ENCODE results near the gene SBNO1. TPM values are rescaled to one million over a fixed set of nuclear protein-coding genes. Genes with fewer than 3 reads are reported as not detected.

Gene SBNO1
- total and polyA plus RNA-seq, 7 donors: 3.0 to 23.4 (median 20.2) TPM

DNA sequence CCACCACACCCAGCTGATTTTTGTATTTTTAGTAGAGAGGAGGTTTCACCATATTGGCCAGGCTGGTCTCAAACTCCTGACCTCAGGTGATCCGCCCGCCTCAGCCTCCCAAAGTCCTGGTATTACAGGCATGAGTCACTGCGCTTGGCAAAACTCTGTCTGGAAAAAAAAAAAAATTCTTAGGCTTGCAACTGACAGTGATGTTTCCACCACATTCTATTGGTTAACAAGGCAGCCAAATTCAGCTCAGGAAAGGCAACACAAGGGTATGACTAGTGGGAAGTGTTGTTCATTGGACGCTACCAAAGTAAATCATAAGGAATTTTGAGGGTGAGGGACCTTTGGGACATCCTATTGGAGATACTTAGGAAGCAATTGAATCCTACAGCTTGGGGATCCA is 2.9 kb upstream of the SBNO1 start:
- peak; percentile 11 for DNase-seq
- Histone ChIP-seq H3K27me3 (no peaks in the 10 kb centered on the region), H3K9me3 (no peaks in the 10 kb centered on the region), H3K4me3 (no peak overlapping the region), H3K27ac (peak overlapping the region; percentile 37 to 96 (median 90)), H3K4me1 (peaks cover 0 to 23% (median 16%) of the 10 kb centered on the region in 4 donors), H3K36me3 (no peaks in the 10 kb centered on the region)
- WGBS, 2 donors: 94 to 96% methylated on average over 4 of the region's 4 CpGs
- intact Hi-C loops (cut with DNase I): loop anchor here (5.0 kb wide), 1 partner anchor 90 kb away; the partner anchor contains the start of gene SNRNP35
- TF ChIP-seq, protein P1, sequence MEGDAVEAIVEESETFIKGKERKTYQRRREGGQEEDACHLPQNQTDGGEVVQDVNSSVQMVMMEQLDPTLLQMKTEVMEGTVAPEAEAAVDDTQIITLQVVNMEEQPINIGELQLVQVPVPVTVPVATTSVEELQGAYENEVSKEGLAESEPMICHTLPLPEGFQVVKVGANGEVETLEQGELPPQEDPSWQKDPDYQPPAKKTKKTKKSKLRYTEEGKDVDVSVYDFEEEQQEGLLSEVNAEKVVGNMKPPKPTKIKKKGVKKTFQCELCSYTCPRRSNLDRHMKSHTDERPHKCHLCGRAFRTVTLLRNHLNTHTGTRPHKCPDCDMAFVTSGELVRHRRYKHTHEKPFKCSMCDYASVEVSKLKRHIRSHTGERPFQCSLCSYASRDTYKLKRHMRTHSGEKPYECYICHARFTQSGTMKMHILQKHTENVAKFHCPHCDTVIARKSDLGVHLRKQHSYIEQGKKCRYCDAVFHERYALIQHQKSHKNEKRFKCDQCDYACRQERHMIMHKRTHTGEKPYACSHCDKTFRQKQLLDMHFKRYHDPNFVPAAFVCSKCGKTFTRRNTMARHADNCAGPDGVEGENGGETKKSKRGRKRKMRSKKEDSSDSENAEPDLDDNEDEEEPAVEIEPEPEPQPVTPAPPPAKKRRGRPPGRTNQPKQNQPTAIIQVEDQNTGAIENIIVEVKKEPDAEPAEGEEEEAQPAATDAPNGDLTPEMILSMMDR (IDR thresholded peaks at IDR 0.05): no peak
- TF ChIP-seq POLR2A (IDR thresholded peaks at IDR 0.05) (no peak), EP300 (IDR thresholded peaks at IDR 0.05) (no peak), POLR2AphosphoS5 (IDR thresholded peaks at IDR 0.05) (no peak)

DNA sequence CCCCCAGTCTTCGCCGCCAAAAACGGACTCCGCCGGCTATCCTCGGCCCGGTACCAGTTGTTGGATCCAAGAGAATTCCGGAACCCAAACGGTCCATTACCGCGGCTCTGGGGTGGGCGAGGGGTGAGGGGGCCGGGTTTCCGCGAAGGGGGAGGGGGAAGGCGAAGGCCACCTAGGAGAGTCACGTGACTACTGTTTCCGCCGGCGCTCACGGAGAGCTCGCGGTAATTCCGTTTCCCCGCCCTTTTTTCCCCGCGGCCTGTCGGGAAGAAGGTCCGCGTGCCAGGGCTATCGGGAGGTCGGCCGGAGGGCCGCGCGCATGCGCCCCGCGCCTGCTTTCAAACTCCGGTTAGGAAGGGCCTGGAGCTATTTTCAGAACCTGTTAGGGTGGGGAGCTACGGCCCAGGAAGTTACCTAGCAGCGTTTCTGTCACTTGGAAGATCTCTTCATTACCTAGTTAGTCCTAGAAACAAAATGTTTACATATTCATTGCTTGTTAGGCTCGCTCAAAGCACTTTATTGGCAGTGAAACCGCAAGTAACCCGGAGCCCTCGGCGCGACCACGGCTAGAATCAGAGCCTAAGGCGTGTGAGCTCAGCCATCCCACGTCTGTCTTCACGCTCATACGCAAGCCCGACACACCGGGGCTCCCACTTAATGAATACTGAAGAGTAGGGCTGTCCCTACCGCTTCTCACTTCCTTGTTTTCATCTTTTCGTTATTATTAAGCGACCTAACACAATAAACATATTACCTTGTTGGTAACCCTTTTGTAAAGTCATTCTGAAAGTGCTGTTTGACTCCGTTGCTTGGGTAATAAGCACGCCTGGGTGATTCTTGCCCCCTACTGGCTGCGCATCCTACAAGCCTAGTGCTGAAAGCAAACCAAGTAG is 624 bp upstream of the SBNO1 start:
- intact Hi-C loops (cut with DNase I): loop anchor here (1.0 to 5.0 kb wide), 4 partner anchors 18 to 94 kb away; partner anchors contain the start of genes CDK2AP1 and SNRNP35
- TF ChIP-seq, protein P1 (IDR thresholded peaks at IDR 0.05): peak; percentile 34 to 87 (median 78)
- TF ChIP-seq EP300 (IDR thresholded peaks at IDR 0.05) (peak in 1 of 4 donors; percentile 79), POLR2A (IDR thresholded peaks at IDR 0.05) (peak; percentile 31 to 61), POLR2AphosphoS5 (IDR thresholded peaks at IDR 0.05) (peak; percentile 63 to 91 (median 82))
- Histone ChIP-seq H3K27me3 (no peaks in the 10 kb centered on the region), H3K4me3 (peak overlapping the region; percentile 82 to 94 (median 86)), H3K9me3 (no peaks in the 10 kb centered on the region), H3K36me3 (no peaks in the 10 kb centered on the region), H3K4me1 (peaks cover 0 to 37% (median 22%) of the 10 kb centered on the region in 4 donors), H3K27ac (peak overlapping the region; percentile 85 to 96 (median 92))
- WGBS, 2 donors: 0 to 1% methylated on average over 61 of the region's 61 CpGs
- DNase-seq: peak; percentile 100

DNA sequence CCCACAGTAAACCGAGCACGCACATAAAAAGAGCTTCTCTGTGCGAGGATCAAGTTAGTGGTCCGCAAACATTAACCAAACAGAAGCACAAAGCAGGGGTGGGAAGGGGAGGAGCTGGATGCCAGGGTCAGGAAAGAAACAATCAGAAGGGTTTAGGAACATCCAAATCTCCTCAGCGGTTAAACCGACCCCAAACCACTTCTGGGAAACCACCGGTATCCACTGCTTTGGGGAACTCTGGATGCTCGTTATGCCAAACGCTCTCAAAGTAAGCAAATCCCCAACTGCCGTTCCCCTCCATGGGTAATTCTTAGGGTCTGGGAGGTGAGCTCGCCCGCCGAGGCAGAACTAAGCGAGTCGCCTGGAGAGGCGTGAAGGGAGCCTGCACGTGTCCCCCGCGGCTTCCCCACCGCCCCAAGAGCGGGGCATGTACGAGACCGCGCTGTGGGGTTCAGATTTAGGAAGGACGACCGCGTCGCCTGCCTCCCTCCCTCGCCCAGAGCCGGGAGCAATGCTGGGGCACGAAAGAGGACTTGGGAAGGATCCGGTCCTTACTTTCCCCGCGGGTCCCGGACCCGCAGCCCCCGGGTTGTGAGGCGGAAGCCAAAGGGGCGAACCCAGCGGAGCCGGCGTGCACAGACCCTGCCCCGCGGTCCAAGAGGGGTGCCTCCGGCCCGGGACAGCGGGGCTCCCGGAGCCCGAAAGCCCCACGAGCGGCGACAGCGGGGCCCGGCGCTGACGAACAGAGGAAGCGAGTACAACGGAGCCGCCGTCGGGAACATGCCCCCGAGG is 711 bp downstream of the SBNO1 start:
- H3K36me3 ChIP-seq: no peaks in the 10 kb centered on the region
- DNase-seq: peak; percentile 69
- peak overlapping the region; percentile 85 to 96 (median 92) for H3K27ac ChIP-seq
- H3K4me3 ChIP-seq: peak overlapping the region; percentile 82 to 94 (median 86)
- peaks cover 0 to 37% (median 22%) of the 10 kb centered on the region in 4 donors for H3K4me1 ChIP-seq
- no peaks in the 10 kb centered on the region for H3K9me3 ChIP-seq
- 0% methylated on average over 62 of the region's 62 CpGs for WGBS, 2 donors
- intact Hi-C loops (cut with DNase I): no loop called here
- TF ChIP-seq POLR2AphosphoS5 (IDR thresholded peaks at IDR 0.05) (no peak), POLR2A (IDR thresholded peaks at IDR 0.05) (no peak), EP300 (IDR thresholded peaks at IDR 0.05) (no peak)
- TF ChIP-seq, protein P1 (IDR thresholded peaks at IDR 0.05): no peak
- no peaks in the 10 kb centered on the region for H3K27me3 ChIP-seq

DNA sequence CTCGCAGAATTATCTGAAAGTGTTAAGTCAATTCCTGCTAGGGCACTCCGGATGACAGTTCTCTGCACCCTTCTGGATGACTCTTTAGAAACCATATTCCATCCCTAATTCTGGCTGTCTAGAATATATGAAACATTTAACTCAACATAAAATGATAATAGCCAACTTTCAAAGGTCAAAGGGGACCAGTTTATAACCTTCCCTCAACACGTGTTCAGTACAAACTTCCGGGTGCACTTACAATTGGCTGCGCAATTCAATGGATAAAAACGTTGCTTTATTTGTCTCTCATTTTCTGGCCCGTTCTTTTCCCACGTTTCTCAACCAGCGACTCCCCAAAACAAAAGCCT is 1.3 kb downstream of the SBNO1 start:
- Histone ChIP-seq H3K27me3 (no peaks in the 10 kb centered on the region), H3K4me1 (peaks cover 0 to 37% (median 22%) of the 10 kb centered on the region in 4 donors), H3K4me3 (peak overlapping the region; percentile 82 to 94 (median 86)), H3K9me3 (no peaks in the 10 kb centered on the region), H3K36me3 (no peaks in the 10 kb centered on the region), H3K27ac (peak overlapping the region; percentile 85 to 96 (median 92))
- intact Hi-C loops (cut with DNase I): no loop called here
- WGBS, 2 donors: 1 to 3% methylated on average over 9 of the region's 9 CpGs
- DNase-seq: no peak
- TF ChIP-seq, protein P1 (IDR thresholded peaks at IDR 0.05): no peak
- TF ChIP-seq POLR2A (IDR thresholded peaks at IDR 0.05) (no peak), POLR2AphosphoS5 (IDR thresholded peaks at IDR 0.05) (no peak), EP300 (IDR thresholded peaks at IDR 0.05) (no peak)

All from sigmoid colon (tissue), 7 donors.